SW 1271 (cell line): ENCODE data around the gene SESN1.

Experiments
- DNase-seq, 2 experiments: peaks; one replicate each; lab custom pipeline; 2025; lab: John Stamatoyannopoulos, UW

The SESN1 gene

DNA sequence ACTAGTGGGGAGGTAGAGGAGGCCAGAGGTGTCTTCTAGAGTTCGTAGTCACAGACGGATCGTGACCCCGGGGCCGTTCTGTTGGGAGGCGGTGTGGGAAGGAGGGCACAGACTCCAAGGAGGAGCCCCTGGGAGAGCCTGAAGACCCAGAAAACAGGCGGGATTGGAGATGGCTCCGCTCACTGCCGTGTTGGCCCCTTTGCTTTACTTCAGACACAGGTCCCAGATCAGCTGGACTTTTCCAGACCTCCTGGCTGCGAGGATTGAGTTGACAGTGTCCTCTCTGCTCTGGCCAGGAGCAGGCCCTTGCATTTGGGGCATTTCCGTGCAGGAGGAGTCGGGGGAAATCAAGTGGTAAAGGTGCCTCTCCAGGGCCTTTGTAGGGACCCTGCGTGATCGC is 133.6 kb downstream of the SESN1 start:
- DNase-seq, result no peak

GRCh38 chr6:108960601-108961000 is 134.0 kb downstream of the SESN1 start:
- DNase-seq, result no peak

DNA sequence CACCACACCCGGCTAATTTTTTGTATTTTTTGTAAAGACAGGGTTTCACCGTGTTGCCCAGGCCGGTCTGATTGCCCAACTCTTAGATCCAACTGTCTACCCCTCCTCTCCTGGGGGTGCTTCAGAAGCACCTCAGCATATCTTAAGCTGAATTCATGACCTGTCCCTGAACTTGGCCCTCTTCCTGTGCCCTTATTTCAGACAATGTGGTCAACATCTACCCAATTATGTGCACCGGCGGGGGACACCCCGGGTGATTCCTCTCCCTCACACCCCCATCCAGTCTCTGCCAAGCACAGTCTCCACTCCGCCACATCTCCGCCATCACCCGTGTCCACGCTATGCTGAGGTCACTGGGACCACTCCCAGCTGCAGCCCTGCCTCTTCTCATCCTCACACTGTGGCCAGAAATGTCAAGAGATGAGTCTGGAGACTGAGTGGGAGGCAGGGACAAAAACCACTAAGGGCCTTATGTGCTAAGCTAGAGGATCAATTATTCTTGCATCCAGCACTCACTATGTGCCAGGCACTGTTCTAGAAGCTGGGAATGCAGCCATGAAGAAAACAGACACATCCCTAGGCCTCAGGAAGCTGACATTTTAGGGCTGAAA is 134.6 kb downstream of the SESN1 start:
- no peak for DNase-seq

GRCh38 chr6:108958900-108959770 is 135.5 kb downstream of the SESN1 start:
- no peak for DNase-seq

GRCh38 chr6:108957221-108957620 is 137.4 kb downstream of the SESN1 start:
- DNase-seq, result no peak

DNA sequence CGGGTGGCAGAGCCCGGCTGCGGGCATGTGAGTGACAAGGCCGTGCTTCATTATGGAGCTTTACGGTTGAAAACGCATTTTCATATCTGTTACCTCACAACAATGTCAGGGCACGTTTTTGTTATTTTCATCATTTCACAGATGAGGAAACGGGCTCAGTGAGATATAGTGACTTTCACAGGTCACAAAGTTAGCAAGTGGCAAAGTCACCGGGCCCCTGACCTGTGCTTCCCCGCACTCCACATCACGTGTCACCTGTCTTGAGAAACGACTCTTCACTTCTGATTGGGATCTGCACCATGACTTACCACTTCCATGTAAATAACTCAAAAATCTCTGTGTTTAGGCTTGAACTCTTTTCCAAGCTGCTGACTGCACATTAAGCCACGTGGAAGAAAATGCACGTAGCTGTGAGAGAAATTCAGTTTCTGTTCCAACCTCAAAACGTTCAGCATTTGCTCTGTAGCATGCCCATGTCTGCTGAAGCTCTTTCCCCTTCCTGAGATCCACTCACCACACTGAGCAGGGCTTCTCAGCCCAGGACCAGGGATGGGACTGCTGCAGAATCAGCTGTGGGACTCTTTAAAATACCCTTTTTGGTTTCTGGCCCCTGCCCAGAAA is 139.2 kb downstream of the SESN1 start:
- DNase-seq, result no peak

DNA sequence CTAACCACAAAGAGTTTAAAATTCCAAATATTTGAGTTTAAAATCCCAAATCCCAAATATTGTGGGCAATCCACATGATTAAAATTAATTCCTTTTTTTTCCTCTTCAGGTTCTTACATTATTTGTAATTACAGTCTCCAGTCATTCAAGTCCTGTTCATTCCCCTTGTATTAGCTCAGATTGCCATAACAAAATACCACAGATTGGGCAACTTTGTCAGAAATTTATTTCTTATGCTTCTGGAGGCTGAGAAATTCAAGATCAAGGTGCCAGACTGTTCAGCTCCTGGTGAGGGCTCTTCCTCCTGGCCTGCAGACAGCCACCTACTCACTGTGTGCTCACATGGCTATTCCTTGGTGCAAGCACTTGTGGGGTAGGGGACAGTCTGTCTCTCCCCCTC is 141.0 kb downstream of the SESN1 start:
- DNase-seq, result no peak

- DNase-seq, result no peak
Measured at GRCh38 chr6:108952776-108953486, 141.7 kb downstream of the SESN1 start.

DNA sequence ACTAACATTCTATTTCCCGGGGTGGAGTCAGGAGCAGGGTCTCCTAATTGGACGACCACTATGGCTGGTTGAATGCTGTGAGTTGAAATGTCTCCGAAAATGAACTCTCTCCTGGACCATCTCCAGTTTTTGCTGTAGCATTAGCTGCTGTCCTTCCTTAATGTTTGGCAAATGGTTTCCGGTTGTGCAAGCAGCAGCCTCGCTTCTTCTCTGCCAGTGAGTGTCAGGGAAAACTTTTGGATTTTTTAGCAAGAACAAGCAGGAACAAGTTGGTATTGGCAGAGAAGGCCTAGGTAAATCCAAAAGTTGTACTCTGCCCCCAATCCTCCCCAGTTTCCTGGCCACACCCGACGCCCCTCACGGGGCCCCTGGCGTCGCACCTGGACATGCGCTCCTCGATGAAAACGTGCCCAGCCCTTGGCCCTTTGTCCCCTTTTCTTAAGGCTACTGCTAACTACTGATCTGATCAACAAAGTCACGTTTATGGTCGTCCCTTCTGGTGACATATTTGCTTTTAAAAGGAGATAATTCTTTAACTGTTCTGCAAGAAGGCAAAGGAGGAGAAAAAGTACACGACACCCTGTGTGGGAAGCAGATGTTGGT is 143.2 kb downstream of the SESN1 start:
- no peak for DNase-seq

- no peak for DNase-seq
Measured at GRCh38 chr6:108948181-108948661, 146.4 kb downstream of the SESN1 start.

DNA sequence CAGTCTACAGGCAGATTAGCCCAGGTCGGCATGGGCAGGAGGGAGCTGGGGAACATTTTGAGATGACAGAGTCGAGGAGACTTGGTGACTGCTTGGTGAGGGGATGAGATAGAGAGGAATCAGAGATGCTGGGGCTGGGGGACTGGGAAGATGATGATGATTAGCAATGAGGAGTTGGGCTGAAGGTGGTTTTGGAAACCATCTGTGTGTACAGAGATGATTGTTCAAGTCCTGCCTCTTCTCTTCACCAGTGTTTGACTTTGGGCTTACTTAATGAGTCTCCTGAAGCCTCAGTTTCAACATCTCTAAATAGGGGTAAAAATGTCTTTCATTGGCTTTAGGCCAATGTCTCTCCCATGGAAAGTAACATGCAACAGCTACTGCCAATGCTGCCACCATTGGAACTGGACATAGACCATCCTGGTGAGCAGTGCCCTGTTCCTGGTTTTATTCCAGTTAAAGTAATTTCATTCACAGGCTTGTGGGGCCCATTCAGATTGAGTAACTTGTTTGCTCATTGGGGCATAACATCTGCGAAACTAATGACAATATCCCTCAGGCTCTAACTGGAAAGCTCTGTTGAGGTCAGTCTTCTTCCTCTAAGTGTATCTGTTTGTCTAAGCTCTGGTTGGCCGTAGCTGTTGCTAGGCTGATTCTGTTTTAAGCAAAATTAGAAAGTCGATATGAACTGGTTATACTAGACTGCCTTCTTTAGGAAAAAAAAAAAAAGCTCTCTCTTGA is 147.4 kb downstream of the SESN1 start:
- no peak for DNase-seq

DNA sequence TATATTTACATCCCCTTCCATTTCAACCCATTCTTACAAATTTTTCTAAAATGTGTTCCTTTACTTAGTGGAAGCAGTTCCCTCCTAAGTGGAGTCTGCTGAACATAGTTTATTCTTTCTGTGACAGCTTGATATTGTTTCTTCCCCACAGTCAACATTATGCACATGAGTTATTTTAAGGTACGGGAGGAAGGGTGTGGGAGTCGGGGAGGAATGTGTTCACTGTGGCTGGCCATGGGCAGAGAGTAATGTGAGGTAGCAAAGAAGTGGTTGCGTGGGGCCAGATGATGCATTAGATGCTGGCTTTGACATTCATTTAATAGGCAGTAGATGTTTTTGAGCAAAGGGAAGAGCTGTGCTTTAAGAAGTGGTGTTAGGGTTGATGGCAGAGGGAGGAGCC is 148.0 kb downstream of the SESN1 start:
- no peak for DNase-seq

GRCh38 chr6:108945681-108946159 is 148.9 kb downstream of the SESN1 start:
- no peak for DNase-seq

- DNase-seq, result no peak
Measured at GRCh38 chr6:108944707-108945680, 149.7 kb downstream of the SESN1 start.

- DNase-seq, result no peak
Measured at GRCh38 chr6:108944071-108944470, 150.6 kb downstream of the SESN1 start.

DNA sequence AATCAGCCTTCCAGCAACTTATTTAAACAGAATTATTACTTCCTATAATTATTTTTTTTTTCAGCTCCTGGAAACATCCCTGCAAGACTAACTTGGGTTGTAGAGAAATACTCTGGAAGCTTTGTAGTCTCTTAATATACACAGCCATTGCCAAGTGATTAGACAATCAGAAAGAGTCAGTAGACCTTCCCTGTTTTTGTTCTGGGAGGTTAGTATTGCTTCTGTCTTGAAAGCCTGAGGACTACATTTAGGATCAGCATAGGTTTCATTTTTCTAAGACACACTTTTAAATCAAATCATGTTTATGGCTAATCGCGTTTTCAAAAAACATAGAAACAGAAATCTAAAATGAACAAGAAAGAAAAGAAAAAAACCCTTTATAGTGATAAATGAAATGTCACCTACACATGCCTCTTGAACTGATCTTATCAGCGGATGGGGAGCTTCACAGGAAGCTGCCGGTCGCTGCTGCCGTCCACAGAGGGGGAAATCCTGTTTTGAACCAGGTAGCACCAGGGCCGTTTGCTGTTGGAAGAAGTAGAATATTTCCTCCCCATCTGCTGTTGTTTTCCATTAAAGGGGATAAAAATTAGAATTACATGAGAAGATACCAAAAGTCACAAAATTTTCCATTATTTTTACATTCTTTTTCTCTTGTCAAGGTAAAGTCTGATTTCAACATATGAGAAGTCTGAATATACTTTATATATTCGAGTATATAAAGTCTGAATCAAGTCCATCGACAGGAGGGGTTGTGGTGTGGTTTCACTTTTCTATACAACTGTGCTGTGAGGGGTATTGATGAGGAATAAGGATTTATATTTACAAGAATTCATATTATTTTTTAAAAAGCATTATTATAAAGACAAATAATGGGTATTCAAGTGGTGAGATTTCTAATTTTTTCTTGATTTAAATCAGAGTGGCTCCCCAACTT is 151.8 kb downstream of the SESN1 start:
- no peak for DNase-seq

GRCh38 chr6:108941859-108942258 is 152.8 kb downstream of the SESN1 start:
- DNase-seq, result no peak

GRCh38 chr6:108941281-108941680 is 153.4 kb downstream of the SESN1 start:
- DNase-seq, result no peak

- DNase-seq, result no peak
Measured at GRCh38 chr6:108940741-108941140, 153.9 kb downstream of the SESN1 start.
